Lower leg skin (tissue), 4 donors: ENCODE measurements around the gene FIZ1. TPM values are rescaled to one million over a fixed set of nuclear protein-coding genes. Genes with fewer than 3 reads are reported as not detected.

Experiments
- DNase-seq, 2 donors: peaks; one replicate each; pipeline ENCODE4 v3.0.0-alpha.2; 2019; ENCODE audit warnings: low spot score in 2 of 2
- H3K4me3 ChIP-seq: fragments of 200-600 bp; sonication (generic); 2 replicates; pipeline ENCODE4 v1.5.1; 2017; ENCODE audit warnings: mild to moderate bottlenecking, low read depth; ENCODE audit not compliant: poor library complexity, severe bottlenecking
- CTCF ChIP-seq, 3 donors: fragments of 450-650 bp; IDR thresholded peaks; one replicate each; pipeline ENCODE4 v1.5.1; 2016; ENCODE audit warnings: antibody characterized with exemption in 3 of 3, mild to moderate bottlenecking in 3 of 3, moderate library complexity in 2 of 3
- POLR2A ChIP-seq, 2 donors: fragments of 450-650 bp; IDR thresholded peaks; one replicate each; pipeline ENCODE4 v1.6.1; 2016 to 2017; ENCODE audit warnings: antibody characterized with exemption in 2 of 2, mild to moderate bottlenecking in 1 of 2, moderate library complexity in 1 of 2
- WGBS, 2 donors: methylation state at CpG; one replicate each; pipeline ENCODE4 v1.1.5; 2018; 5-methylcytosine and 5-hydroxymethylcytosine counted together
- intact Hi-C: fragments of 100-400 bp; cut with DNase I; formaldehyde crosslinking; loops from one replicate; pipeline ENCODE4 v1.15.0; 2023; ENCODE audit warnings: low total_unique reads
- total RNA-seq, 4 donors: library from RNA; depleted of rRNA; stranded (reverse); fragments of >200 nt; gene quantifications; one replicate each; pipeline ENCODE4 v1.1.0, GENCODE V29; 2016

The FIZ1 gene
- total RNA-seq, 4 donors from 2014 or later = 5.9 to 14.3 (median 7.7) TPM

- TF ChIP-seq CTCF (IDR thresholded peaks at IDR 0.05) = no peak
- TF ChIP-seq POLR2A (IDR thresholded peaks at IDR 0.05) = no peak
- no peak overlapping the region for H3K4me3 ChIP-seq
- WGBS, 2 donors = 91 to 92% methylated on average over 20 to 21 of the region's 21 CpGs
- DNase-seq = no peak
- intact Hi-C loops = no loop called here
Measured at GRCh38 chr19:55603115-55603514, 3.8 kb upstream of the FIZ1 start.

- no peak for DNase-seq
- no peak for TF ChIP-seq CTCF (IDR thresholded peaks at IDR 0.05)
- no peak for TF ChIP-seq POLR2A (IDR thresholded peaks at IDR 0.05)
- no peak overlapping the region for H3K4me3 ChIP-seq
- WGBS, 2 donors = 93 to 94% methylated on average over 53 to 57 of the region's 60 CpGs
- intact Hi-C loops = no loop called here
Measured at GRCh38 chr19:55602104-55603001, 3.0 kb upstream of the FIZ1 start.

- no peak for TF ChIP-seq CTCF (IDR thresholded peaks at IDR 0.05)
- no peak for TF ChIP-seq POLR2A (IDR thresholded peaks at IDR 0.05)
- WGBS, 2 donors = 38 to 53% methylated on average over 4 of the region's 4 CpGs
- intact Hi-C loops = no loop called here
- DNase-seq = no peak
- H3K4me3 ChIP-seq = no peak overlapping the region
Measured at GRCh38 chr19:55601084-55601483, 1.8 kb upstream of the FIZ1 start.

GRCh38 chr19:55600662-55601028 lies 1.3 kb upstream of the FIZ1 start:
- intact Hi-C loops = no loop called here
- TF ChIP-seq POLR2A (IDR thresholded peaks at IDR 0.05) (no peak), CTCF (IDR thresholded peaks at IDR 0.05) (no peak)
- no peak for DNase-seq
- WGBS, 2 donors = 2 to 5% methylated on average over 14 to 15 of the region's 15 CpGs
- peak overlapping the region; percentile 67 for H3K4me3 ChIP-seq

- peak; percentile 85 to 96 for DNase-seq
- H3K4me3 ChIP-seq = peak within 1 kb of the TSS; percentile 67
- WGBS, 2 donors = 0% methylated on average over 46 to 51 of the region's 97 CpGs
- TF ChIP-seq POLR2A (IDR thresholded peaks at IDR 0.05) = no peak
- no peak for TF ChIP-seq CTCF (IDR thresholded peaks at IDR 0.05)
- intact Hi-C loops = no loop called here
Measured at GRCh38 chr19:55599842-55600661, 735 bp upstream of the FIZ1 start, which contains the start of gene ZNF524. Gene ZNF524, plus strand, starts transcription at chr19:55600288. Its CDS starts 1,825 bp downstream, at chr19:55602113.
